ENCODE data around the gene TEX2.

DNA sequence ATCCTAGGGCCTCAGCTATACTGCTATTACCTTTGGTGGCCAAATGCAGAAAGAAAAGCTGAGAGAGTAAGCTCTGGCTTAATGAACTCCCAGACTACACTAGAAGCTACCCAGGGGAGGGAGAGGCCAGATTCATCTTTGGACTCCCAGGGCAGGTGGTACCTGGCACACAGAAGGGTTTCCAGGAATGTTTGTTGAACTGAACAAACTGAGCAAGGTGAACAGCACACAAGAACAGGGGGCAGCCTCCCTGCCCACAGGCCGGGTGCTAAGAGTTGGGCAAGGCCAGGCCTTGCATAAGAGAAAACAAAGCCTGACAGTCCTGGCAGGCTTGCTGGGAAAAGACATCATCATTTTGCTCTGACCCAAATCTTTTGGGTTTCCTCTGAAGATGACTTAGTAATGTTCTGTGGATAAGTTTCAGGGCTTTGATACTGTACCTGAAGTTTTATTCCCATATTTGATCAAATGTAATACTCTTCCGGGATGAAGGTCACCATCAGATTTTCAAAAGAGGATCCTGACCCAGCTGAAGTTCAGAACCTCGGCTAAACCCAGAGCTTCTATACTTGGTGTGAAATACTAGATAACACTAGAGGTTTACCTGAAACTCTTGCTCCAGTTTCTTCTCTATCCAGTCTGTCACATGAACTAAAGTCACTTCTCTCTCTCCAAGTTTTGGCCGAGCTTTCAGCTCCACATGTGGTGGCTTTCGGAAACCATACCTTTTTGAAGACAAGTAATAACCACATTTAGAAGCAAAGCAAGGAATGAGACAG is 112.6 kb downstream of the TEX2 start:
- TF ChIP-seq, protein P1, sequence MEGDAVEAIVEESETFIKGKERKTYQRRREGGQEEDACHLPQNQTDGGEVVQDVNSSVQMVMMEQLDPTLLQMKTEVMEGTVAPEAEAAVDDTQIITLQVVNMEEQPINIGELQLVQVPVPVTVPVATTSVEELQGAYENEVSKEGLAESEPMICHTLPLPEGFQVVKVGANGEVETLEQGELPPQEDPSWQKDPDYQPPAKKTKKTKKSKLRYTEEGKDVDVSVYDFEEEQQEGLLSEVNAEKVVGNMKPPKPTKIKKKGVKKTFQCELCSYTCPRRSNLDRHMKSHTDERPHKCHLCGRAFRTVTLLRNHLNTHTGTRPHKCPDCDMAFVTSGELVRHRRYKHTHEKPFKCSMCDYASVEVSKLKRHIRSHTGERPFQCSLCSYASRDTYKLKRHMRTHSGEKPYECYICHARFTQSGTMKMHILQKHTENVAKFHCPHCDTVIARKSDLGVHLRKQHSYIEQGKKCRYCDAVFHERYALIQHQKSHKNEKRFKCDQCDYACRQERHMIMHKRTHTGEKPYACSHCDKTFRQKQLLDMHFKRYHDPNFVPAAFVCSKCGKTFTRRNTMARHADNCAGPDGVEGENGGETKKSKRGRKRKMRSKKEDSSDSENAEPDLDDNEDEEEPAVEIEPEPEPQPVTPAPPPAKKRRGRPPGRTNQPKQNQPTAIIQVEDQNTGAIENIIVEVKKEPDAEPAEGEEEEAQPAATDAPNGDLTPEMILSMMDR (IDR thresholded peaks at IDR 0.05), result no peak
- no peak for TF ChIP-seq POLR2A (IDR thresholded peaks at IDR 0.05)

Measured in Peyer's patch (tissue), 4 donors.